ENCODE results near the gene ACO2.

- TF ChIP-seq, protein P1, sequence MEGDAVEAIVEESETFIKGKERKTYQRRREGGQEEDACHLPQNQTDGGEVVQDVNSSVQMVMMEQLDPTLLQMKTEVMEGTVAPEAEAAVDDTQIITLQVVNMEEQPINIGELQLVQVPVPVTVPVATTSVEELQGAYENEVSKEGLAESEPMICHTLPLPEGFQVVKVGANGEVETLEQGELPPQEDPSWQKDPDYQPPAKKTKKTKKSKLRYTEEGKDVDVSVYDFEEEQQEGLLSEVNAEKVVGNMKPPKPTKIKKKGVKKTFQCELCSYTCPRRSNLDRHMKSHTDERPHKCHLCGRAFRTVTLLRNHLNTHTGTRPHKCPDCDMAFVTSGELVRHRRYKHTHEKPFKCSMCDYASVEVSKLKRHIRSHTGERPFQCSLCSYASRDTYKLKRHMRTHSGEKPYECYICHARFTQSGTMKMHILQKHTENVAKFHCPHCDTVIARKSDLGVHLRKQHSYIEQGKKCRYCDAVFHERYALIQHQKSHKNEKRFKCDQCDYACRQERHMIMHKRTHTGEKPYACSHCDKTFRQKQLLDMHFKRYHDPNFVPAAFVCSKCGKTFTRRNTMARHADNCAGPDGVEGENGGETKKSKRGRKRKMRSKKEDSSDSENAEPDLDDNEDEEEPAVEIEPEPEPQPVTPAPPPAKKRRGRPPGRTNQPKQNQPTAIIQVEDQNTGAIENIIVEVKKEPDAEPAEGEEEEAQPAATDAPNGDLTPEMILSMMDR (IDR thresholded peaks at IDR 0.05), result no peak
- no peak for TF ChIP-seq POLR2AphosphoS5 (IDR thresholded peaks at IDR 0.05; ENCODE audit: insufficient read depth in 1 of 2, low read depth in 1 of 2)
Observed at GRCh38 chr22:41528132-41528766, 59.3 kb downstream of the ACO2 start.
